GM12875 (cell line): ENCODE measurements around the gene SPRY4.

Source experiments
- H3K4me3 ChIP-seq: one replicate; pipeline ENCODE4 v1.5.1; 2011; ENCODE audit warnings: low read depth, low read length, control low read depth
- TF ChIP-seq, protein P1 (sequence below): IDR thresholded peaks from 2 replicates; pipeline ENCODE4 v1.5.1; 2011; ENCODE audit warnings: low read depth, mild to moderate bottlenecking, control low read depth, inconsistent platforms, low read length, moderate library complexity, borderline replicate concordance; ENCODE audit not compliant: insufficient read depth

The SPRY4 gene

DNA sequence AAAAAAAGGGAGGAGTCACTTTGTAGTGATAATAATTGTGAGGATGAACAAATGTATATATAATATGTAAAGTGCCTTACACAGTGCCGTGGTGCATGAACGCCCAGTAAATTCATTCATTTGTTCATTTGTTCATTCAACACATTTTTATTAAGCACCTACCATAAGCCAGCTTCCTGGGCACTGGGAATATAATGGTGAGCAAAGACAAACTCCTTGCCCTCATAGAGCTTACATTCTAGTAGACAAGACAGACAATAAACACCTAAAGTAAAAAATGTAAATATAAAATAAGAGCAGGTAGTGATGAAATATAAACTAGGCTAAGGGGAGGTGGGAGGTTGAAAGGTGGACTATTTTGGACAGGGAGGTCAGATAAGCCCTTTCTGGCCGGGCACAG is 32.0 kb downstream of the SPRY4 start:
- no peak overlapping the region for H3K4me3 ChIP-seq
- TF ChIP-seq, protein P1, sequence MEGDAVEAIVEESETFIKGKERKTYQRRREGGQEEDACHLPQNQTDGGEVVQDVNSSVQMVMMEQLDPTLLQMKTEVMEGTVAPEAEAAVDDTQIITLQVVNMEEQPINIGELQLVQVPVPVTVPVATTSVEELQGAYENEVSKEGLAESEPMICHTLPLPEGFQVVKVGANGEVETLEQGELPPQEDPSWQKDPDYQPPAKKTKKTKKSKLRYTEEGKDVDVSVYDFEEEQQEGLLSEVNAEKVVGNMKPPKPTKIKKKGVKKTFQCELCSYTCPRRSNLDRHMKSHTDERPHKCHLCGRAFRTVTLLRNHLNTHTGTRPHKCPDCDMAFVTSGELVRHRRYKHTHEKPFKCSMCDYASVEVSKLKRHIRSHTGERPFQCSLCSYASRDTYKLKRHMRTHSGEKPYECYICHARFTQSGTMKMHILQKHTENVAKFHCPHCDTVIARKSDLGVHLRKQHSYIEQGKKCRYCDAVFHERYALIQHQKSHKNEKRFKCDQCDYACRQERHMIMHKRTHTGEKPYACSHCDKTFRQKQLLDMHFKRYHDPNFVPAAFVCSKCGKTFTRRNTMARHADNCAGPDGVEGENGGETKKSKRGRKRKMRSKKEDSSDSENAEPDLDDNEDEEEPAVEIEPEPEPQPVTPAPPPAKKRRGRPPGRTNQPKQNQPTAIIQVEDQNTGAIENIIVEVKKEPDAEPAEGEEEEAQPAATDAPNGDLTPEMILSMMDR: no peak

DNA sequence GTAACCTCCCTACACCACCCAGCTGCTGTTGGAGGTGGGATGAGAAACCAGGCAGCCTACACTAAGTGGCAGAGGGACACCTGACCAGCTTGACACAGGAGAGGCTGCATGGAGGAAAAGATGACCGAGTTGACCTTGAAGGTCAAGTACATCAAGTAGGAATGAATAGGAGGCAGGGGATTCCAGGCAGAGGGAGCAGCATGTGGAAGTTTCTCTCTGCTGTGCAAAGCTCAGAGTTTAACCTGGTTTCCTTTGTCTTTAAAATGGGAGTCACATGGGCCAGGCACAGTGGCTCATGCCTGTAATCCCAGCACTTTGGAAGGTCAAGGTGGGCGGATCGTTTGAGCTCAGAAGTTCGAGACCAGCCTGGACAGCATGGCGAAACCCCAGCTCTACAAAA is 32.6 kb downstream of the SPRY4 start:
- TF ChIP-seq, protein P1: no peak
- H3K4me3 ChIP-seq: no peak overlapping the region

DNA sequence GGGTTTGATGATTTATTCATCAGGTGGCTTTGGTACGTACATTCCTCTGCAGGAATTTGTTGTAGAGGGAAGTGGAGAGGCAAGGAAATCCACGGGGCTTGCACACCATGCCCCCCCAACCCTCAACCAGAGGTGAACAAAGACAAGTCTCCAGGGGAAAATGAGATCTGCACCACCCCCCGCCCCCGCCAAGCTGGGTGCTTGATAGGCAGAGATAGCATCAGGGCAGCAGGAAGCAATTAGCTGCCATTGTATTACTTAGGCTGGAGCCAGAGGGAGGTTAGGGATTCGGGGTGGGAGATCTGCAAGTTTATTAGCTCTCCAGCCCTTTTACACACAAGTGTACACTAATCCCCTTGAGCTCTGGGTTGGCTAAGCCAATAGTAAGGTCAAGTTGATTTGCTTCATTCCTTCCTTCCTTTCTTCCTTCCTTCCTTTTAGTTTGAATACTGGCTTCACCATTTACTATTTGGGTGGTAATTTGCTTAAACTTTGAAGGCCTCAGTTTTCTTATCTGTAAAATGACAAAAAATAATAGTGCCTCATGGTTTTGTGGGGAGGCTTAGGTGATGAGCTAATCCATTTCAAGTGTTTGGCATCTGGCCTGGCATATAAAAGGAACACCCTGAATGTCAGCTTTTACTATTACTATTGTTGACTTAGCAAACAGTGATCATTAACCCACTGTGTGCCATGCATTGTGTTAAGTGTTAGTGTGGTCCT is 34.1 kb downstream of the SPRY4 start:
- TF ChIP-seq, protein P1: no peak
- no peak overlapping the region for H3K4me3 ChIP-seq

DNA sequence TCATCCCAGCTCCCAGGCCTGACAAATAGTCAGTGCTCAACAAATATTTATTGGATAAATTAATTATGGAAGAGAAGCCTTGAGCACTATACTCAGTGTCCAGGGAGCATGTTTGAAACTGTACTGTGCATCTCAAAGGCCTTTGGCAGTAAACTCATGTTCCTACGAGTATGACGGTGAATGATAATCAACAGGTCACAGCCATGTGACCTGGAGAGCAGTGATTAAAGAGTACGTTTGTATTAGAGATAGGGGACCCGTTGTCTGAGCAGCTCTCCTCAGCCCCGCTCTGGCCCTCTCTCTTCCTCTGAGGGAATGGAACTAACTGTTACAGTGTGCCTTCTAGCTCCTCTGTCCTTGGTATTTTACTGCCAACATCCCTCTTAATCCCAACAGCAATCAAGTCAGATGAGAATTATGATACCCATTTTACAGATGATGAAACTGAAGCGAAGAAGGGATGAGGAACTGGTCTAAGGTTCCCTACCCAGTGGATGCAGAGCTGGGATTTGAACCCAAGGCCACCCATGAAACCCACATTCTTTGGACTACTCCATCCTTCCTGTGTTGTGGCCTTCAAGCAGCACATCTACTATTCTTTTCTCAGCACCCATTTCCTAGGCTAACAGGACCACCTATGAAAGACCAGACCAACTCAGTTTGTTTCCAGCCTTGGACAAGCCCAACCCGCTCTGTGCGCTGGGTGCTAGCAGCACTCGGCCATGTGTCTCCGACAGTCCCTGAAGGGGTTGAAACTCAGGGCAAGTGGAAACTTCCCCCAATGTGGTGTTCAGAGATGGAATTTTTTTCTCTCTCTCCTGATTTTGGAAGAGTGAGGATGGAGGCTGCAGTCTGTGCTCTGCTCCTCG is 34.9 kb downstream of the SPRY4 start:
- TF ChIP-seq, protein P1: no peak

DNA sequence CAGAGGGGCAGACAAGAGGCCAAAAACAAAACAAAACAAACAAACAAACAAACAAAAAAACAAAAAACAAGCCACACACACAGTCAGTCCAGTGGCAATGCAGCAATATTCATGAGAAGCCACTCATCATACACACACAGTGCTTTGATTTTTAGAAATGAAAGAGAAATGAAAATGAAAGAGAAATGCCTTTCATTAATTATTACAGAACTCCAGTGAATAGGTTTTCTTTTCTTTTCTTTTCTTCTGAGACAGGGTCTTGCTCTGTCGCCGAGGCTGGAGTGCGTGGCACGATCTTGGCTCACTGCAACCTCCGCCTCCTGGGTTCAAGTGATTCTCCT is 36.9 kb downstream of the SPRY4 start:
- TF ChIP-seq, protein P1: no peak
- H3K4me3 ChIP-seq: no peak overlapping the region

More for the DNA sequence above, 34.9 kb downstream of the SPRY4 start:
- H3K4me3 ChIP-seq: no peak overlapping the region

DNA sequence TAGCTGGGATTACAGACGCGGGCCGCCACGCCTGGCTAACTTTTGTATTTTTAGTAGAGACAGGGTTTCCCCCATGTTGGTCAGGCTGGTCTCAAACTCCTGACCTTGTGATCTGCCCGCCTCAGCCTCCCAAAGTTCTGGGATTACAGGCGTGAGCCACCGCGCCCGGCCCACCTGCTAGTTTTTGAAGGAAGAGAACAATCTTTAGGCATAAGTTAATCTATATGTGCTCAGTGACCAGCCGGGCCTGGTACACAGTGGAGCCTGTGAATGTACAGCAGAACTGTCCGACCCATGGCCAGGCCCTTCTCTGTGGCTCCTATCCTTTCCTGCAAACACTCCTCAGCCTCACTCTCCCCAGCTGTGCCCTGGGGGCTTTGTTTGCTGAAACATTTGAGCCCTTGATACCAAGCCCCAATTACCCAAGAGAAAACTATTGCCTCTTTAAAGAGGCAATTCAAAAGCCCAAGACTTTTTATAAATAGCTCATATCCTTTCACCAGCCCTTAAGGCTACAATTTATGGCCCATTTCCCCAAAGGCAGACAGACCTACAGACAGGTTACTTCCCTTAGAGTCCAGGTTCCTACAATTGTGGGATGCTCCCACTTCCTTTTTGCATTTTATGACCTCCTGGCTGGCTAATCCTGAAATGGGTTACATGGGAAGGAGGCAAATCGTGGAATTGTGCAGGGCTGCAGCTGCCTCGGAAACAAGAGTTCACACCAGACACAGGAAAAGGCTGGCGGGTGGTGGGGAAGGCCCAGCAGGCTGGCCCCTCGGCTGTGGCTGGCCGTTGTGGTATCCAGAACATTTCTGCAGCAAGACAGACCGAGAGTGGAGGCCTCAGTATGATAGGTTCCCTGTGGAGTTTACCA is 37.5 kb downstream of the SPRY4 start:
- no peak overlapping the region for H3K4me3 ChIP-seq
- TF ChIP-seq, protein P1: no peak
